CD14-positive monocyte (primary cell): ENCODE measurements around the gene G6PC3. TPM values are rescaled to one million over a fixed set of nuclear protein-coding genes. Genes with fewer than 3 reads are reported as not detected.

Experiments used
- DNase-seq, 3 donors: peaks; one replicate each; pipeline ENCODE4 v3.0.0-alpha.2; 2011 to 2022
- H2AFZ ChIP-seq: 2 replicates; pipeline ENCODE4 v1.6.0; 2012; ENCODE audit warnings: mild to moderate bottlenecking, low read depth, low read length, inconsistent platforms; ENCODE audit not compliant: insufficient read depth, poor library complexity, severe bottlenecking
- H3K27ac ChIP-seq, 2 donors: 1 replicate in 1 of 2; 2 replicates in 1 of 2; pipeline ENCODE4 v1.5.1; 2012 to 2013; ENCODE audit warnings: low read length in 2 of 2, control low read depth in 1 of 2, inconsistent platforms in 1 of 2, low read depth in 1 of 2, mild to moderate bottlenecking in 1 of 2
- H3K27me3 ChIP-seq, 2 donors: one replicate each; pipeline versions ENCODE4 v1.6.0 to v1.6.1; 2011 to 2013; ENCODE audit warnings: low read length in 2 of 2; ENCODE audit not compliant: control insufficient read depth in 2 of 2, insufficient read depth in 2 of 2
- H3K36me3 ChIP-seq, 2 donors: replicated peaks in 1 of 2; 1 replicate in 1 of 2; 2 replicates in 1 of 2; pipeline versions ENCODE4 v1.5.1 to v1.6.1; 2012 to 2013; ENCODE audit warnings: low read length in 2 of 2, control low read depth in 1 of 2, inconsistent platforms in 1 of 2, mild to moderate bottlenecking in 1 of 2; ENCODE audit not compliant: insufficient read depth in 2 of 2, control insufficient read depth in 1 of 2
- H3K4me1 ChIP-seq, 2 donors: 1 replicate in 1 of 2; 2 replicates in 1 of 2; pipeline versions ENCODE4 v1.5.1 to v1.6.1; 2012 to 2013; ENCODE audit warnings: low read length in 2 of 2, control low read depth in 1 of 2, inconsistent platforms in 1 of 2, mild to moderate bottlenecking in 1 of 2, moderate library complexity in 1 of 2; ENCODE audit not compliant: insufficient read depth in 2 of 2, control insufficient read depth in 1 of 2
- H3K4me2 ChIP-seq: replicated peaks from 2 replicates; pipeline ENCODE3; 2012; ENCODE audit warnings: low read length, moderate library complexity, mild to moderate bottlenecking; ENCODE audit not compliant: poor library complexity, severe bottlenecking; ENCODE audit errors: extremely low read depth
- H3K4me3 ChIP-seq, 3 experiments: fragments of 200-600 bp in 1 of 3; sonication (generic) in 1 of 3; replicated peaks in 1 of 3; 1 replicate in 2 of 3; 2 replicates in 1 of 3; pipeline ENCODE4 v1.5.1; 2011 to 2013; ENCODE audit warnings: low read length in 3 of 3, mild to moderate bottlenecking in 3 of 3, control low read depth in 2 of 3, low read depth in 2 of 3, inconsistent platforms in 1 of 3, moderate library complexity in 1 of 3
- H3K79me2 ChIP-seq: 2 replicates; pipeline ENCODE4 v1.6.0; 2012; ENCODE audit warnings: mild to moderate bottlenecking, control low read depth, inconsistent platforms, low read length, moderate library complexity; ENCODE audit not compliant: insufficient read depth
- H3K9ac ChIP-seq: 2 replicates; pipeline ENCODE4 v1.6.0; 2017; ENCODE audit warnings: low read length, mild to moderate bottlenecking; ENCODE audit not compliant: insufficient read depth, poor library complexity, severe bottlenecking
- H3K9me3 ChIP-seq, 2 donors: replicated peaks in 1 of 2; 1 replicate in 1 of 2; 2 replicates in 1 of 2; pipeline versions ENCODE4 v1.5.1 to v1.6.1; 2012 to 2013; ENCODE audit warnings: low read length in 2 of 2, control low read depth in 1 of 2; ENCODE audit not compliant: control insufficient read depth in 1 of 2, insufficient read depth in 1 of 2
- H4K20me1 ChIP-seq: 2 replicates; pipeline ENCODE4 v1.6.0; 2012; ENCODE audit warnings: mild to moderate bottlenecking, low read length, control low read depth, moderate library complexity; ENCODE audit not compliant: insufficient read depth
- H3K27ac Mint-ChIP-seq, 7 donors: one replicate each; pipeline ENCODE4 v1.8.0; 2020; ENCODE audit warnings: mild to moderate bottlenecking in 7 of 7, mixed read lengths in 7 of 7, moderate library complexity in 6 of 7, inconsistent platforms in 2 of 7
- H3K27me3 Mint-ChIP-seq, 3 donors: one replicate each; pipeline ENCODE4 v1.8.0; 2021 to 2022; ENCODE audit warnings: low read depth in 3 of 3, mild to moderate bottlenecking in 3 of 3, mixed read lengths in 3 of 3, moderate library complexity in 3 of 3, inconsistent platforms in 1 of 3
- H3K36me3 Mint-ChIP-seq, 2 donors: one replicate each; pipeline ENCODE4 v1.8.0; 2020; ENCODE audit warnings: mixed read lengths in 2 of 2, inconsistent platforms in 1 of 2, mild to moderate bottlenecking in 1 of 2
- H3K4me1 Mint-ChIP-seq: one replicate; pipeline ENCODE4 v1.8.0; 2020; ENCODE audit warnings: mild to moderate bottlenecking, mixed read lengths
- H3K4me3 Mint-ChIP-seq, 2 donors: one replicate each; pipeline ENCODE4 v1.8.0; 2020; ENCODE audit warnings: mild to moderate bottlenecking in 2 of 2, mixed read lengths in 2 of 2, moderate library complexity in 1 of 2
- H3K9me3 Mint-ChIP-seq, 7 donors: one replicate each; pipeline ENCODE4 v1.8.0; 2020 to 2022; ENCODE audit warnings: mixed read lengths in 7 of 7, mild to moderate bottlenecking in 6 of 7, moderate library complexity in 6 of 7, inconsistent platforms in 2 of 7
- WGBS: methylation state at CpG from one replicate; pipeline ENCODE4 v1.1.5; 2013; ENCODE audit warnings: missing lambda C conversion rate; ENCODE audit not compliant: insufficient coverage; 5-methylcytosine and 5-hydroxymethylcytosine counted together
- intact Hi-C, 2 donors: fragments of 100-400 bp; cut with micrococcal nuclease; formaldehyde crosslinking; loops; one replicate each; pipeline versions ENCODE4 v1.15.0 to v1.15.1; 2023
- polyA plus RNA-seq, 3 donors: library from polyadenylated mRNA; depleted of rRNA in 1 of 3; unstranded in 2 of 3; stranded (reverse) in 1 of 3; fragments of 300-500 nt in 2 of 3; fragments of >200 nt in 1 of 3; fragmentation: Illumina TruSeq in 2 of 3; gene quantifications; 1 replicate in 2 of 3; 2 replicates in 1 of 3; pipeline ENCODE4 v1.2.3, GENCODE V29; 2012 to 2021
- TF ChIP-seq, protein P1 (sequence below): fragments of 200-600 bp; IDR thresholded peaks from one replicate; pipeline ENCODE4 v1.8.0; 2022; ENCODE audit warnings: antibody characterized with exemption, mild to moderate bottlenecking

Gene G6PC3
- polyA plus RNA-seq, 3 donors: 38.0 to 46.4 (median 42.4) TPM

DNA sequence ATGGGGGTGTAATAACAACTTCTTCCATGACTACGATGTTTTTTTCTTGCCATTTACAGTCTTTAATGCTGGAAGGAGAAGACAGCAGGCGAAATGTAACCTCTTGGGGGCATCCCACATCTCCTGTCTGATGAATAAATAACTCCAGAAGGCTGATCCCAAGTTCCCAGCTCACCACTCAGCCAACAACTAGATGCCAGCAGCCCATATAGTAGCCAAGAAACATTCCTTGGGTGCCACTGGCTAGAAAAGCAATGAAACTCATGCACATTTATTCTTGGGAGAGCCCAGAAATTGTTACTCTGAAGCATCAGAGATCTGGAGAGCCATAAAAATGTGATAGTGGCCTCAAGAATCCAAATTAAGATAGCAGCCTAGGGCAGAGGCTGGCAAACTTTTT, 33.1 kb upstream of the G6PC3 start:
- TF ChIP-seq, protein P1, sequence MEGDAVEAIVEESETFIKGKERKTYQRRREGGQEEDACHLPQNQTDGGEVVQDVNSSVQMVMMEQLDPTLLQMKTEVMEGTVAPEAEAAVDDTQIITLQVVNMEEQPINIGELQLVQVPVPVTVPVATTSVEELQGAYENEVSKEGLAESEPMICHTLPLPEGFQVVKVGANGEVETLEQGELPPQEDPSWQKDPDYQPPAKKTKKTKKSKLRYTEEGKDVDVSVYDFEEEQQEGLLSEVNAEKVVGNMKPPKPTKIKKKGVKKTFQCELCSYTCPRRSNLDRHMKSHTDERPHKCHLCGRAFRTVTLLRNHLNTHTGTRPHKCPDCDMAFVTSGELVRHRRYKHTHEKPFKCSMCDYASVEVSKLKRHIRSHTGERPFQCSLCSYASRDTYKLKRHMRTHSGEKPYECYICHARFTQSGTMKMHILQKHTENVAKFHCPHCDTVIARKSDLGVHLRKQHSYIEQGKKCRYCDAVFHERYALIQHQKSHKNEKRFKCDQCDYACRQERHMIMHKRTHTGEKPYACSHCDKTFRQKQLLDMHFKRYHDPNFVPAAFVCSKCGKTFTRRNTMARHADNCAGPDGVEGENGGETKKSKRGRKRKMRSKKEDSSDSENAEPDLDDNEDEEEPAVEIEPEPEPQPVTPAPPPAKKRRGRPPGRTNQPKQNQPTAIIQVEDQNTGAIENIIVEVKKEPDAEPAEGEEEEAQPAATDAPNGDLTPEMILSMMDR: no peak
- no peak overlapping the region for H3K9ac ChIP-seq
- no peaks in the 10 kb centered on the region for H3K9me3 Mint-ChIP-seq
- intact Hi-C loops: no loop called here
- peaks cover 54 to 66% of the 10 kb centered on the region in 2 donors for H3K36me3 Mint-ChIP-seq
- no peaks in the 10 kb centered on the region for H3K9me3 ChIP-seq
- WGBS: no CpG with 5 or more reads among the region's 2 CpGs
- H3K27ac ChIP-seq: no peak overlapping the region
- H3K4me1 Mint-ChIP-seq: peaks cover 7% of the 10 kb centered on the region
- peaks cover 51 to 62% of the 10 kb centered on the region in 2 donors for H3K36me3 ChIP-seq
- H3K27ac Mint-ChIP-seq: no peak overlapping the region
- no peak overlapping the region for H2AFZ ChIP-seq
- DNase-seq: no peak
- peaks cover 28% of the 10 kb centered on the region for H4K20me1 ChIP-seq
- no peaks in the 10 kb centered on the region for H3K27me3 Mint-ChIP-seq
- H3K4me3 ChIP-seq: no peak overlapping the region
- peaks cover 29% of the 10 kb centered on the region for H3K79me2 ChIP-seq
- peaks cover 7 to 16% of the 10 kb centered on the region in 2 donors for H3K4me1 ChIP-seq
- H3K27me3 ChIP-seq: no peaks in the 10 kb centered on the region
- H3K4me3 Mint-ChIP-seq: no peak overlapping the region
- H3K4me2 ChIP-seq: no peak overlapping the region

DNA sequence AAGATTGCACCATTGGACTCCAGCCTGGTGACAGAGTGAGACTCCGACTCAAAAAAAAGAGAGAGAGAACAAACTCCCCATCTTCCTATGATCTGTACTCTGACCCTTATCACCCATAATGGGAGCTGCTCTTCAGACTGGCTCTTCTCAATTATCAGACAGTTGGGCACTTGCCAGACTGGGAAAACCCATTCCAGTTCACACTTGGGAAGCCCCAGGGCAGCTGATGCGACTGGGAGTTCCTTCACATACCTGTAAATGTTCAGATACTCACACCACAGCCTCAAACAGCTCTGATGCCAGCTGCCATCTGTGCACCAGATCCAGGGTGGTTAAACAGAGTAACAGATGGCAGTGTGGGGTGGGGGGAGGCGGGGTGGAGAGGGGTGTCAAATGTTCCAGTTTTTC, 31.9 kb upstream of the G6PC3 start:
- Mint-ChIP-seq H3K27ac (peak overlapping the region in 1 of 7 donors; percentile 50), H3K4me3 (no peak overlapping the region), H3K9me3 (no peaks in the 10 kb centered on the region), H3K27me3 (peaks cover 0 to 2% (median 0%) of the 10 kb centered on the region in 3 donors), H3K4me1 (peaks cover 18% of the 10 kb centered on the region), H3K36me3 (peaks cover 46 to 57% of the 10 kb centered on the region in 2 donors)
- Histone ChIP-seq H3K79me2 (peaks cover 29% of the 10 kb centered on the region), H3K9me3 (no peaks in the 10 kb centered on the region), H2AFZ (no peak overlapping the region), H4K20me1 (peaks cover 36% of the 10 kb centered on the region), H3K4me1 (peaks cover 18 to 26% of the 10 kb centered on the region in 2 donors), H3K4me2 (no peak overlapping the region), H3K9ac (no peak overlapping the region), H3K4me3 (no peak overlapping the region), H3K36me3 (peaks cover 45 to 51% of the 10 kb centered on the region in 2 donors), H3K27me3 (no peaks in the 10 kb centered on the region), H3K27ac (no peak overlapping the region)
- no peak for DNase-seq
- intact Hi-C loops: no loop called here
- WGBS: 88% methylated on average over 1 of the region's 3 CpGs
- TF ChIP-seq, protein P1: no peak
